Progenitor cell of endocrine pancreas (in vitro differentiated cells): ENCODE measurements around the gene PDSS1. TPM values are rescaled to one million over a fixed set of nuclear protein-coding genes. Genes with fewer than 3 reads are reported as not detected.
"Not testable (repeated sequence)": the region's sequence is repeated elsewhere in the genome, so short reads cannot be mapped to it uniquely, and the experiment has no call there.

Source experiments
- DNase-seq: peaks from one replicate; pipeline ENCODE4 v3.0.0; 2021; ENCODE audit warnings: low spot score; ENCODE audit not compliant: unreplicated experiment
- H3K27ac Mint-ChIP-seq: 2 replicates; pipeline ENCODE4 v1.8.0; 2021; ENCODE audit warnings: mild to moderate bottlenecking, moderate library complexity, mixed read lengths
- H3K27me3 Mint-ChIP-seq: 2 replicates; pipeline ENCODE4 v1.8.0; 2021; ENCODE audit warnings: mixed read lengths
- H3K36me3 Mint-ChIP-seq: 2 replicates; pipeline ENCODE4 v1.8.0; 2022; ENCODE audit warnings: mixed read lengths; ENCODE audit not compliant: insufficient read depth
- H3K4me1 Mint-ChIP-seq: 2 replicates; pipeline ENCODE4 v1.8.0; 2021; ENCODE audit warnings: low read depth, mixed read lengths
- H3K4me3 Mint-ChIP-seq: 2 replicates; pipeline ENCODE4 v1.8.0; 2021; ENCODE audit warnings: low read depth, mild to moderate bottlenecking, moderate library complexity, mixed read lengths
- H3K9me3 Mint-ChIP-seq: 2 replicates; pipeline ENCODE4 v1.8.0; 2021; ENCODE audit warnings: low read depth, mixed read lengths
- CTCF ChIP-seq: fragments of 200-600 bp; sonication (generic); IDR thresholded peaks from one replicate; pipeline ENCODE4 v1.5.0; 2021; ENCODE audit warnings: antibody characterized with exemption, mild to moderate bottlenecking; ENCODE audit not compliant: unreplicated experiment
- total RNA-seq: library from RNA; stranded (reverse); gene quantifications from 2 replicates; pipeline ENCODE4 v1.2.1, GENCODE V29; 2021

PDSS1 gene
- total RNA-seq, 1 donor from 2014 or later: 14.4 TPM

GRCh38 chr10:26682931-26683330 lies 14.6 kb upstream of the PDSS1 start:
- Mint-ChIP-seq H3K27ac (no peak overlapping the region), H3K27me3 (peaks cover 3% of the 10 kb centered on the region), H3K9me3 (no peaks in the 10 kb centered on the region), H3K36me3 (no peaks in the 10 kb centered on the region), H3K4me3 (no peak overlapping the region), H3K4me1 (no peaks in the 10 kb centered on the region)
- no peak for TF ChIP-seq CTCF
- no peak for DNase-seq

GRCh38 chr10:26684667-26685264 lies 12.7 kb upstream of the PDSS1 start:
- not testable (repeated sequence) for H3K27me3 Mint-ChIP-seq, H3K4me3 Mint-ChIP-seq, H3K4me1 Mint-ChIP-seq, H3K36me3 Mint-ChIP-seq, DNase-seq, H3K27ac Mint-ChIP-seq, H3K9me3 Mint-ChIP-seq
- TF ChIP-seq CTCF: peak; percentile 69

- Mint-ChIP-seq H3K27me3 (peaks cover 6% of the 10 kb centered on the region), H3K4me3 (no peak overlapping the region), H3K36me3 (no peaks in the 10 kb centered on the region), H3K27ac (no peak overlapping the region), H3K4me1 (no peaks in the 10 kb centered on the region), H3K9me3 (no peaks in the 10 kb centered on the region)
- DNase-seq: no peak
- TF ChIP-seq CTCF: no peak
These were observed 12.1 kb upstream of the PDSS1 start for GRCh38 chr10:26685441-26685840.

GRCh38 chr10:26689399-26689798 lies 8.1 kb upstream of the PDSS1 start:
- no peak for TF ChIP-seq CTCF
- Mint-ChIP-seq H3K9me3 (no peaks in the 10 kb centered on the region), H3K4me3 (no peak overlapping the region), H3K27me3 (peaks cover 23% of the 10 kb centered on the region), H3K27ac (no peak overlapping the region), H3K36me3 (no peaks in the 10 kb centered on the region), H3K4me1 (no peaks in the 10 kb centered on the region)
- no peak for DNase-seq

- Mint-ChIP-seq H3K9me3 (no peaks in the 10 kb centered on the region), H3K27ac (no peak overlapping the region), H3K4me3 (no peak overlapping the region), H3K36me3 (no peaks in the 10 kb centered on the region), H3K4me1 (no peaks in the 10 kb centered on the region), H3K27me3 (peaks cover 28% of the 10 kb centered on the region)
- DNase-seq: no peak
- no peak for TF ChIP-seq CTCF
These were observed 6.6 kb upstream of the PDSS1 start for GRCh38 chr10:26690731-26691475.

- not testable (repeated sequence) for H3K4me3 Mint-ChIP-seq, H3K27ac Mint-ChIP-seq, DNase-seq, H3K36me3 Mint-ChIP-seq, H3K9me3 Mint-ChIP-seq
- H3K4me1 Mint-ChIP-seq: peaks cover 11% of the 10 kb centered on the region
- H3K27me3 Mint-ChIP-seq: peaks cover 28% of the 10 kb centered on the region
These were observed 3.0 kb upstream of the PDSS1 start for GRCh38 chr10:26694536-26694935.
